ENCODE measurements around the gene BABAM1. TPM values are rescaled to one million over a fixed set of nuclear protein-coding genes. Genes with fewer than 3 reads are reported as not detected.

Gene BABAM1
- total RNA-seq, 1 experiment from 2014 or later: 146 TPM

GRCh38 chr19:17232258-17232657 is 35.0 kb upstream of the BABAM1 start:
- H3K27me3 Mint-ChIP-seq (ENCODE audit: low read depth): no peaks in the 10 kb centered on the region
- TF ChIP-seq FOXP1 (CRISPR knock-in tag; IDR thresholded peaks at IDR 0.05; ENCODE audit: borderline replicate concordance) (peak; percentile 43; the same call in 1 of the 2 replicates), ZNF396 (CRISPR knock-in tag; IDR thresholded peaks at IDR 0.05; ENCODE audit: borderline replicate concordance) (no peak), CREB1 (CRISPR knock-in tag; IDR thresholded peaks at IDR 0.05) (no peak), NFATC4 (CRISPR knock-in tag; IDR thresholded peaks at IDR 0.05) (no peak), ZNF138 (CRISPR knock-in tag; conservative IDR thresholded peaks at IDR 0.05) (no peak), CDX4 (CRISPR knock-in tag; IDR thresholded peaks at IDR 0.05; ENCODE audit: borderline replicate concordance) (no peak), NR1H2 (CRISPR knock-in tag; IDR thresholded peaks at IDR 0.05) (no peak), MAX (CRISPR knock-in tag; IDR thresholded peaks at IDR 0.05) (no peak), TP53 (CRISPR knock-in tag; IDR thresholded peaks at IDR 0.05) (no peak), ZNF423 (CRISPR knock-in tag; IDR thresholded peaks at IDR 0.05) (no peak)
- TF ChIP-seq, protein P1, sequence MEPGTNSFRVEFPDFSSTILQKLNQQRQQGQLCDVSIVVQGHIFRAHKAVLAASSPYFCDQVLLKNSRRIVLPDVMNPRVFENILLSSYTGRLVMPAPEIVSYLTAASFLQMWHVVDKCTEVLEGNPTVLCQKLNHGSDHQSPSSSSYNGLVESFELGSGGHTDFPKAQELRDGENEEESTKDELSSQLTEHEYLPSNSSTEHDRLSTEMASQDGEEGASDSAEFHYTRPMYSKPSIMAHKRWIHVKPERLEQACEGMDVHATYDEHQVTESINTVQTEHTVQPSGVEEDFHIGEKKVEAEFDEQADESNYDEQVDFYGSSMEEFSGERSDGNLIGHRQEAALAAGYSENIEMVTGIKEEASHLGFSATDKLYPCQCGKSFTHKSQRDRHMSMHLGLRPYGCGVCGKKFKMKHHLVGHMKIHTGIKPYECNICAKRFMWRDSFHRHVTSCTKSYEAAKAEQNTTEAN (CRISPR knock-in tag; IDR thresholded peaks at IDR 0.05): 0 out of 2 replicates have a peak, but pooled peaks have one; percentile 30
- ATAC-seq: no peak
- peaks cover 30% of the 10 kb centered on the region for H3K36me3 Mint-ChIP-seq
- DNase-seq (ENCODE audit: low spot score): no peak
- ChIA-PET CTCF (no interaction called here), POLR2A (no interaction called here)
- H3K9me3 Mint-ChIP-seq: no peaks in the 10 kb centered on the region
- 0 out of 2 replicates have a peak overlapping the region, but pooled peaks have one; percentile 74 for H3K27ac Mint-ChIP-seq
- H3K4me3 Mint-ChIP-seq: no peak overlapping the region
- peaks cover 30% of the 10 kb centered on the region for H3K4me1 Mint-ChIP-seq

GRCh38 chr19:17234911-17235299 is 32.3 kb upstream of the BABAM1 start:
- POLR2A ChIA-PET: interaction anchor here (0.6 to 2.8 kb wide), 10 partner anchors 8 to 159 kb away, joined by 3 to 11 read pairs (median 6); partner anchors contain the start of genes BABAM1, OCEL1 and USE1
- DNase-seq (ENCODE audit: low spot score): peak; percentile 82
- Mint-ChIP-seq H3K27ac (no peak overlapping the region), H3K36me3 (peaks cover 40% of the 10 kb centered on the region), H3K4me3 (peak overlapping the region; percentile 80), H3K27me3 (ENCODE audit: low read depth) (no peaks in the 10 kb centered on the region), H3K4me1 (peaks cover 27% of the 10 kb centered on the region), H3K9me3 (no peaks in the 10 kb centered on the region)
- ATAC-seq: peak; percentile 75
- CTCF ChIA-PET: interaction anchor here (1.0 to 3.2 kb wide), 9 partner anchors 9 to 190 kb away, joined by 3 to 12 read pairs (median 7); partner anchors contain the start of genes MRPL34, OCEL1 and USE1
- TF ChIP-seq HMGA2 (CRISPR knock-in tag; IDR thresholded peaks at IDR 0.05): no peak
- no peak for TF ChIP-seq CTCF (IDR thresholded peaks at IDR 0.05)
- no peak for TF ChIP-seq NFE2L1 (CRISPR knock-in tag; IDR thresholded peaks at IDR 0.05)
- no peak for TF ChIP-seq JAZF1 (CRISPR knock-in tag; IDR thresholded peaks at IDR 0.05)
- no peak for TF ChIP-seq TEAD4 (CRISPR knock-in tag; IDR thresholded peaks at IDR 0.05)
- TF ChIP-seq ZNF512 (CRISPR knock-in tag; IDR thresholded peaks at IDR 0.05; ENCODE audit: borderline replicate concordance): no peak
- TF ChIP-seq, protein P2, sequence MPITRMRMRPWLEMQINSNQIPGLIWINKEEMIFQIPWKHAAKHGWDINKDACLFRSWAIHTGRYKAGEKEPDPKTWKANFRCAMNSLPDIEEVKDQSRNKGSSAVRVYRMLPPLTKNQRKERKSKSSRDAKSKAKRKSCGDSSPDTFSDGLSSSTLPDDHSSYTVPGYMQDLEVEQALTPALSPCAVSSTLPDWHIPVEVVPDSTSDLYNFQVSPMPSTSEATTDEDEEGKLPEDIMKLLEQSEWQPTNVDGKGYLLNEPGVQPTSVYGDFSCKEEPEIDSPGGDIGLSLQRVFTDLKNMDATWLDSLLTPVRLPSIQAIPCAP (CRISPR knock-in tag; IDR thresholded peaks at IDR 0.05): no peak
- peak; percentile 50; the same call in 1 of the 2 replicates for TF ChIP-seq ZNF423 (CRISPR knock-in tag; IDR thresholded peaks at IDR 0.05)
- TF ChIP-seq E2F5 (CRISPR knock-in tag; IDR thresholded peaks at IDR 0.05): no peak
- TF ChIP-seq, protein P3, sequence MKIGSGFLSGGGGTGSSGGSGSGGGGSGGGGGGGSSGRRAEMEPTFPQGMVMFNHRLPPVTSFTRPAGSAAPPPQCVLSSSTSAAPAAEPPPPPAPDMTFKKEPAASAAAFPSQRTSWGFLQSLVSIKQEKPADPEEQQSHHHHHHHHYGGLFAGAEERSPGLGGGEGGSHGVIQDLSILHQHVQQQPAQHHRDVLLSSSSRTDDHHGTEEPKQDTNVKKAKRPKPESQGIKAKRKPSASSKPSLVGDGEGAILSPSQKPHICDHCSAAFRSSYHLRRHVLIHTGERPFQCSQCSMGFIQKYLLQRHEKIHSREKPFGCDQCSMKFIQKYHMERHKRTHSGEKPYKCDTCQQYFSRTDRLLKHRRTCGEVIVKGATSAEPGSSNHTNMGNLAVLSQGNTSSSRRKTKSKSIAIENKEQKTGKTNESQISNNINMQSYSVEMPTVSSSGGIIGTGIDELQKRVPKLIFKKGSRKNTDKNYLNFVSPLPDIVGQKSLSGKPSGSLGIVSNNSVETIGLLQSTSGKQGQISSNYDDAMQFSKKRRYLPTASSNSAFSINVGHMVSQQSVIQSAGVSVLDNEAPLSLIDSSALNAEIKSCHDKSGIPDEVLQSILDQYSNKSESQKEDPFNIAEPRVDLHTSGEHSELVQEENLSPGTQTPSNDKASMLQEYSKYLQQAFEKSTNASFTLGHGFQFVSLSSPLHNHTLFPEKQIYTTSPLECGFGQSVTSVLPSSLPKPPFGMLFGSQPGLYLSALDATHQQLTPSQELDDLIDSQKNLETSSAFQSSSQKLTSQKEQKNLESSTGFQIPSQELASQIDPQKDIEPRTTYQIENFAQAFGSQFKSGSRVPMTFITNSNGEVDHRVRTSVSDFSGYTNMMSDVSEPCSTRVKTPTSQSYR (CRISPR knock-in tag; IDR thresholded peaks at IDR 0.05): 0 out of 2 replicates have a peak, but pooled peaks have one; percentile 58
- no peak for TF ChIP-seq GTF2I (CRISPR knock-in tag; conservative IDR thresholded peaks at IDR 0.05)
- TF ChIP-seq, protein P4, sequence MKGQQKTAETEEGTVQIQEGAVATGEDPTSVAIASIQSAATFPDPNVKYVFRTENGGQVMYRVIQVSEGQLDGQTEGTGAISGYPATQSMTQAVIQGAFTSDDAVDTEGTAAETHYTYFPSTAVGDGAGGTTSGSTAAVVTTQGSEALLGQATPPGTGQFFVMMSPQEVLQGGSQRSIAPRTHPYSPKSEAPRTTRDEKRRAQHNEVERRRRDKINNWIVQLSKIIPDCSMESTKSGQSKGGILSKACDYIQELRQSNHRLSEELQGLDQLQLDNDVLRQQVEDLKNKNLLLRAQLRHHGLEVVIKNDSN (CRISPR knock-in tag; IDR thresholded peaks at IDR 0.05): no peak
- TF ChIP-seq MAX (CRISPR knock-in tag; IDR thresholded peaks at IDR 0.05): no peak

Data from WTC11 (cell line).